ENCODE measurements around the gene RHBDL1.

Gene RHBDL1

GRCh38 chr16:658679-659571 is 16.5 kb upstream of the RHBDL1 start:
- no peak for DNase-seq

- DNase-seq: no peak
These were observed 15.9 kb upstream of the RHBDL1 start for GRCh38 chr16:659618-660017.

- DNase-seq: no peak
These were observed 15.4 kb upstream of the RHBDL1 start for GRCh38 chr16:660132-660458.

GRCh38 chr16:660459-661183 is 14.8 kb upstream of the RHBDL1 start:
- no peak for DNase-seq

- DNase-seq: no peak
These were observed 14.2 kb upstream of the RHBDL1 start for GRCh38 chr16:661184-661821.

GRCh38 chr16:662095-662494 is 13.4 kb upstream of the RHBDL1 start:
- DNase-seq: no peak

GRCh38 chr16:662597-662996 is 12.9 kb upstream of the RHBDL1 start:
- DNase-seq: no peak

GRCh38 chr16:666572-666971 is 8.9 kb upstream of the RHBDL1 start:
- no peak for DNase-seq

GRCh38 chr16:667113-667779 is 8.2 kb upstream of the RHBDL1 start:
- no peak for DNase-seq

- peak; percentile 84 for DNase-seq
These were observed 7.5 kb upstream of the RHBDL1 start, which contains the start of gene RHOT2 for GRCh38 chr16:667780-668518. RHOT2 (plus strand) TSS chr16:668132; CDS start chr16:668200, 68 bp downstream.

GRCh38 chr16:668519-669171 is 6.8 kb upstream of the RHBDL1 start:
- no peak for DNase-seq

- DNase-seq: no peak
These were observed 5.8 kb upstream of the RHBDL1 start for GRCh38 chr16:669666-670065.

- DNase-seq: no peak
These were observed 4.8 kb upstream of the RHBDL1 start for GRCh38 chr16:670485-671352.

- no peak for DNase-seq
These were observed 3.9 kb upstream of the RHBDL1 start for GRCh38 chr16:671353-672131.

- DNase-seq: no peak
These were observed 3.1 kb upstream of the RHBDL1 start for GRCh38 chr16:672371-672770.

GRCh38 chr16:672851-673250 is 2.6 kb upstream of the RHBDL1 start:
- no peak for DNase-seq

GRCh38 chr16:673399-673991 is 2.0 kb upstream of the RHBDL1 start:
- no peak for DNase-seq

GRCh38 chr16:674214-674881 is 1.1 kb upstream of the RHBDL1 start:
- DNase-seq: no peak
